Common myeloid progenitor, CD34-positive (primary cell): ENCODE data around the gene MEIS1.

Experiments used
- CTCF ChIA-PET: fragments of 350-600 bp; sonication (Branson Sonifier 250); formaldehyde crosslinking; loops from one replicate; lab custom pipeline; 2021; ENCODE audit warnings: antibody characterized with exemption; lab: Charles Lee
- POLR2A ChIA-PET: fragments of 350-600 bp; sonication (Branson Sonifier 250); formaldehyde crosslinking; loops from one replicate; lab custom pipeline; 2021; ENCODE audit warnings: antibody characterized with exemption; lab: Charles Lee
- DNase-seq, 3 donors: peaks; one replicate each; pipeline versions ENCODE4 v3.0.0 to v3.0.0-alpha.2; 2013
- H3K27ac ChIP-seq, 2 experiments: 1 replicate in 1 of 2; 2 replicates in 1 of 2; pipeline ENCODE4 v1.7.0; 2013; ENCODE audit warnings: inconsistent platforms in 2 of 2, low read length in 2 of 2, mild to moderate bottlenecking in 2 of 2, low read depth in 1 of 2, moderate library complexity in 1 of 2; ENCODE audit not compliant: severe bottlenecking in 2 of 2, insufficient read depth in 1 of 2, poor library complexity in 1 of 2
- H3K27me3 ChIP-seq, 5 experiments: replicated peaks in 2 of 5; 1 replicate in 3 of 5; 2 replicates in 2 of 5; pipeline versions ENCODE4 v1.6.1 to v1.7.0; 2013; ENCODE audit warnings: low read length in 4 of 5, mild to moderate bottlenecking in 2 of 5, moderate library complexity in 2 of 5, inconsistent platforms in 1 of 5; ENCODE audit not compliant: insufficient read depth in 5 of 5, control insufficient read depth in 4 of 5
- H3K36me3 ChIP-seq, 4 experiments: 1 replicate in 2 of 4; 2 replicates in 2 of 4; pipeline versions ENCODE4 v1.6.1 to v1.7.0; 2013; ENCODE audit warnings: low read length in 3 of 4, control low read depth in 1 of 4, mild to moderate bottlenecking in 1 of 4; ENCODE audit not compliant: control insufficient read depth in 4 of 4, insufficient read depth in 4 of 4
- H3K4me1 ChIP-seq, 4 experiments: 1 replicate in 3 of 4; 2 replicates in 1 of 4; pipeline versions ENCODE4 v1.6.1 to v1.7.1; 2013; ENCODE audit warnings: low read length in 3 of 4, mild to moderate bottlenecking in 3 of 4, control low read depth in 1 of 4, inconsistent platforms in 1 of 4, moderate library complexity in 1 of 4; ENCODE audit not compliant: control insufficient read depth in 4 of 4, insufficient read depth in 4 of 4; ENCODE audit errors: control extremely low read depth in 1 of 4
- H3K4me3 ChIP-seq, 7 experiments: 1 replicate in 4 of 7; 2 replicates in 3 of 7; pipeline versions ENCODE4 v1.5.1 to v1.7.0; 2013; ENCODE audit warnings: mild to moderate bottlenecking in 7 of 7, low read length in 6 of 7, moderate library complexity in 6 of 7, inconsistent platforms in 2 of 7, low read depth in 2 of 7, control low read depth in 1 of 7; ENCODE audit not compliant: insufficient read depth in 4 of 7, control insufficient read depth in 1 of 7; ENCODE audit errors: extremely low read depth in 1 of 7
- H3K9me3 ChIP-seq, 5 experiments: 1 replicate in 4 of 5; 2 replicates in 1 of 5; pipeline versions ENCODE4 v1.6.1 to v1.7.1; 2013; ENCODE audit warnings: low read length in 4 of 5, mild to moderate bottlenecking in 2 of 5, inconsistent platforms in 1 of 5, low read depth in 1 of 5, moderate library complexity in 1 of 5; ENCODE audit not compliant: control insufficient read depth in 4 of 5, insufficient read depth in 2 of 5; ENCODE audit errors: control extremely low read depth in 1 of 5
- WGBS: methylation state at CpG from one replicate; pipeline ENCODE4 v1.1.5; 2013; ENCODE audit not compliant: insufficient coverage; 5-methylcytosine and 5-hydroxymethylcytosine counted together

Gene MEIS1

GRCh38 chr2:66443979-66444861, 9.3 kb downstream of the MEIS1 start:
- Histone ChIP-seq H3K4me1 (peaks cover 25 to 93% (median 71%) of the 10 kb centered on the region in 4 experiments), H3K4me3 (peak overlapping the region; percentile 33 to 97 (median 66)), H3K27ac (peak overlapping the region; percentile 83 to 92), H3K27me3 (no peaks in the 10 kb centered on the region), H3K36me3 (peaks cover 5 to 40% (median 16%) of the 10 kb centered on the region in 4 experiments), H3K9me3 (no peaks in the 10 kb centered on the region)
- CTCF ChIA-PET: interaction anchor here (0.7 to 4.9 kb wide), 24 partner anchors 9 to 136 kb away, joined by 3 to 67 read pairs (median 6); partner anchors contain the start of gene MEIS1
- DNase-seq: peak in 2 of 3 donors; percentile 69 to 74
- WGBS: 2% methylated on average over 24 of the region's 33 CpGs
- POLR2A ChIA-PET: interaction anchor here (0.5 to 3.0 kb wide), 5 partner anchors 9 to 131 kb away, joined by 3 to 28 read pairs (median 6); partner anchors contain the start of gene MEIS1

- no peaks in the 10 kb centered on the region for H3K27me3 ChIP-seq
- H3K27ac ChIP-seq: peak overlapping the region; percentile 83 to 92
- CTCF ChIA-PET: interaction anchor here (0.7 to 4.9 kb wide), 27 partner anchors 10 to 141 kb away, joined by 3 to 67 read pairs (median 5); partner anchors contain the start of gene MEIS1
Observed at GRCh38 chr2:66445076-66445924, 10.4 kb downstream of the MEIS1 start.

GRCh38 chr2:66445925-66446871, 11.3 kb downstream of the MEIS1 start:
- ChIA-PET CTCF (interaction anchor here (0.9 to 4.9 kb wide), 19 partner anchors 11 to 140 kb away, joined by 3 to 67 read pairs (median 7); partner anchors contain the start of gene MEIS1), POLR2A (interaction anchor here (0.6 to 3.0 kb wide), 5 partner anchors 10 to 129 kb away, joined by 3 to 28 read pairs (median 4); partner anchors contain the start of gene MEIS1)
- peaks cover 25 to 94% (median 62%) of the 10 kb centered on the region in 4 experiments for H3K4me1 ChIP-seq
- H3K9me3 ChIP-seq: no peaks in the 10 kb centered on the region
- WGBS: 2% methylated on average over 57 of the region's 66 CpGs
- peak overlapping the region; percentile 83 to 92 for H3K27ac ChIP-seq
- peak in 2 of 3 donors; percentile 66 to 77 for DNase-seq
- H3K4me3 ChIP-seq: peak overlapping the region in 6 of 7 experiments; percentile 57 to 97 (median 66)
- H3K36me3 ChIP-seq: peaks cover 5 to 32% (median 10%) of the 10 kb centered on the region in 4 experiments
- no peaks in the 10 kb centered on the region for H3K27me3 ChIP-seq

More at GRCh38 chr2:66445076-66445924, 10.4 kb downstream of the MEIS1 start:
- H3K36me3 ChIP-seq: peaks cover 5 to 39% (median 12%) of the 10 kb centered on the region in 4 experiments
- H3K4me3 ChIP-seq: peak overlapping the region in 6 of 7 experiments; percentile 43 to 97 (median 66)
- H3K9me3 ChIP-seq: no peaks in the 10 kb centered on the region
- H3K4me1 ChIP-seq: peaks cover 25 to 94% (median 66%) of the 10 kb centered on the region in 4 experiments
- POLR2A ChIA-PET: interaction anchor here (0.5 to 3.0 kb wide), 4 partner anchors 10 to 130 kb away, joined by 3 to 28 read pairs (median 11); partner anchors contain the start of gene MEIS1
- peak in 2 of 3 donors; percentile 55 to 73 for DNase-seq
- whole genome bisulfite sequencing: 2% methylated on average over 47 of the region's 52 CpGs

GRCh38 chr2:66446941-66447340, 12.0 kb downstream of the MEIS1 start:
- Histone ChIP-seq H3K4me3 (peak overlapping the region in 6 of 7 experiments; percentile 57 to 97 (median 66)), H3K27ac (peak overlapping the region; percentile 83 to 92), H3K4me1 (peaks cover 18 to 89% (median 55%) of the 10 kb centered on the region in 4 experiments), H3K9me3 (no peaks in the 10 kb centered on the region), H3K36me3 (peaks cover 0 to 26% (median 7%) of the 10 kb centered on the region in 4 experiments), H3K27me3 (no peaks in the 10 kb centered on the region)
- ChIA-PET POLR2A (interaction anchor here (0.6 to 3.0 kb wide), 3 partner anchors 11 to 129 kb away, joined by 4 to 16 read pairs (median 4); no protein-coding TSS in a partner anchor), CTCF (interaction anchor here (1.1 to 4.9 kb wide), 14 partner anchors 11 to 140 kb away, joined by 3 to 67 read pairs (median 10); partner anchors contain the start of gene MEIS1)
- 17% methylated on average over 3 of the region's 8 CpGs for WGBS
- no peak for DNase-seq

- Histone ChIP-seq H3K9me3 (no peaks in the 10 kb centered on the region), H3K36me3 (peaks cover 0 to 25% (median 7%) of the 10 kb centered on the region in 4 experiments), H3K4me3 (peak overlapping the region in 4 of 7 experiments; percentile 19 to 97 (median 52)), H3K27me3 (no peaks in the 10 kb centered on the region), H3K27ac (peak overlapping the region; percentile 22 to 92), H3K4me1 (peaks cover 13 to 87% (median 50%) of the 10 kb centered on the region in 4 experiments)
- no peak for DNase-seq
- whole genome bisulfite sequencing: no CpG with 5 or more reads among the region's 2 CpGs
- POLR2A ChIA-PET: no interaction called here
- CTCF ChIA-PET: interaction anchor here (0.7 to 4.0 kb wide), 9 partner anchors 8 to 128 kb away, joined by 3 to 13 read pairs (median 4); no protein-coding TSS in a partner anchor
Observed at GRCh38 chr2:66447677-66448076, 12.8 kb downstream of the MEIS1 start.
